Liver (tissue), 9 donors: ENCODE results near the gene STX16. TPM values are rescaled to one million over a fixed set of nuclear protein-coding genes. Genes with fewer than 3 reads are reported as not detected.

Experiments used
- DNase-seq: peaks from one replicate; pipeline ENCODE4 v3.0.0-alpha.2; 2017; ENCODE audit warnings: low spot score
- H3K27ac ChIP-seq, 2 donors: one replicate each; pipeline ENCODE4 v1.7.0; 2013; ENCODE audit warnings: inconsistent platforms in 2 of 2, low read length in 2 of 2, control low read depth in 1 of 2, low read depth in 1 of 2, mild to moderate bottlenecking in 1 of 2
- H3K27me3 ChIP-seq, 4 donors: one replicate each; pipeline versions ENCODE4 v1.6.1 to v1.7.0; 2013; ENCODE audit warnings: low read length in 3 of 4, inconsistent platforms in 1 of 4, mild to moderate bottlenecking in 1 of 4, moderate library complexity in 1 of 4; ENCODE audit not compliant: control insufficient read depth in 4 of 4, insufficient read depth in 4 of 4
- H3K36me3 ChIP-seq, 4 donors: one replicate each; pipeline versions ENCODE4 v1.6.1 to v1.7.0; 2013; ENCODE audit warnings: low read length in 3 of 4, mild to moderate bottlenecking in 3 of 4, low read depth in 1 of 4, moderate library complexity in 1 of 4; ENCODE audit not compliant: control insufficient read depth in 4 of 4, insufficient read depth in 3 of 4
- H3K4me1 ChIP-seq, 4 donors: one replicate each; pipeline versions ENCODE4 v1.6.1 to v1.7.0; 2013; ENCODE audit warnings: low read length in 3 of 4, mild to moderate bottlenecking in 3 of 4, moderate library complexity in 1 of 4; ENCODE audit not compliant: control insufficient read depth in 4 of 4, insufficient read depth in 4 of 4
- H3K4me3 ChIP-seq, 3 donors: one replicate each; pipeline versions ENCODE4 v1.6.1 to v1.7.0; 2013; ENCODE audit warnings: low read length in 3 of 3, control low read depth in 1 of 3, low read depth in 1 of 3, mild to moderate bottlenecking in 1 of 3
- H3K9ac ChIP-seq, 2 donors: one replicate each; pipeline ENCODE4 v1.7.0; 2013; ENCODE audit warnings: low read length in 2 of 2, mild to moderate bottlenecking in 2 of 2, moderate library complexity in 2 of 2, control low read depth in 1 of 2, low read depth in 1 of 2
- H3K9me3 ChIP-seq, 4 donors: one replicate each; pipeline versions ENCODE4 v1.6.1 to v1.7.0; 2013; ENCODE audit warnings: low read length in 3 of 4; ENCODE audit not compliant: control insufficient read depth in 4 of 4
- EGR1 ChIP-seq, 2 donors: IDR thresholded peaks; 2 replicates each; pipeline ENCODE4 v1.6.1; 2016 to 2018; ENCODE audit warnings: antibody characterized with exemption in 2 of 2, low read depth in 2 of 2
- HNF4A ChIP-seq, 2 donors: conservative IDR thresholded peaks; 2 replicates each; pipeline ENCODE4 v1.6.1; 2016; ENCODE audit warnings: antibody characterized with exemption in 2 of 2, mild to moderate bottlenecking in 2 of 2
- JUND ChIP-seq, 2 donors: IDR thresholded peaks; 2 replicates each; pipeline ENCODE4 v1.6.1; 2016; ENCODE audit warnings: antibody characterized with exemption in 2 of 2
- NR2F2 ChIP-seq: IDR thresholded peaks from 2 replicates; pipeline ENCODE4 v1.6.1; 2016; ENCODE audit warnings: antibody characterized with exemption
- RXRA ChIP-seq, 2 donors: IDR thresholded peaks; 2 replicates each; pipeline ENCODE4 v1.6.1; 2017 to 2018; ENCODE audit warnings: antibody characterized with exemption in 2 of 2, mild to moderate bottlenecking in 1 of 2
- TAF1 ChIP-seq: conservative IDR thresholded peaks from 2 replicates; pipeline ENCODE4 v1.6.1; 2016; ENCODE audit warnings: antibody characterized with exemption, mild to moderate bottlenecking
- YY1 ChIP-seq: IDR thresholded peaks from 2 replicates; pipeline ENCODE4 v1.6.1; 2016; ENCODE audit warnings: antibody characterized with exemption, mild to moderate bottlenecking
- WGBS: extraction: QIAGEN DNeasy Blood & Tissue Kit; methylation state at CpG from one replicate; pipeline ENCODE4 v1.1.7; 2013; 5-methylcytosine and 5-hydroxymethylcytosine counted together
- polyA plus RNA-seq, 2 donors: library from polyadenylated mRNA; stranded (reverse) in 1 of 2; unstranded in 1 of 2; fragments of 200-250 nt in 1 of 2; fragments of >200 nt in 1 of 2; fragmentation: Nextera tagmentation in 1 of 2; extraction: Ambion mirVana in 1 of 2; gene quantifications; one replicate each; pipeline versions ENCODE4 v1.2.1 to v1.2.3, GENCODE V29; 2013 to 2015
- total RNA-seq, 2 donors: library from RNA; depleted of rRNA; stranded (reverse); fragments of >200 nt; gene quantifications; one replicate each; pipeline ENCODE4 v1.2.3, GENCODE V29; 2014
- TF ChIP-seq, protein P1 (sequence below): IDR thresholded peaks from 2 replicates; pipeline ENCODE4 v1.6.1; 2016; ENCODE audit warnings: antibody characterized with exemption
- TF ChIP-seq, protein P2 (sequence below): IDR thresholded peaks from 2 replicates; pipeline ENCODE4 v1.6.1; 2016; ENCODE audit warnings: antibody characterized with exemption, mild to moderate bottlenecking
- TF ChIP-seq, protein P3 (sequence below): IDR thresholded peaks from 2 replicates; pipeline ENCODE4 v1.6.1; 2016; ENCODE audit warnings: antibody characterized with exemption
- TF ChIP-seq, protein P4 (sequence below): fragments of 150-350 bp; IDR thresholded peaks from 2 replicates; pipeline ENCODE4 v1.5.1; 2017; ENCODE audit warnings: improper control_type of control experiment, low read depth, low read length; ENCODE audit not compliant: missing input control
- donor health status: healthy.
- donor health status: healthy.
- donor health status: healthy.
- donor health status: healthy.
- donor health status: healthy.

STX16 gene
- total and polyA plus RNA-seq, 4 donors = 8.5 to 32.5 (median 16.6) TPM

DNA sequence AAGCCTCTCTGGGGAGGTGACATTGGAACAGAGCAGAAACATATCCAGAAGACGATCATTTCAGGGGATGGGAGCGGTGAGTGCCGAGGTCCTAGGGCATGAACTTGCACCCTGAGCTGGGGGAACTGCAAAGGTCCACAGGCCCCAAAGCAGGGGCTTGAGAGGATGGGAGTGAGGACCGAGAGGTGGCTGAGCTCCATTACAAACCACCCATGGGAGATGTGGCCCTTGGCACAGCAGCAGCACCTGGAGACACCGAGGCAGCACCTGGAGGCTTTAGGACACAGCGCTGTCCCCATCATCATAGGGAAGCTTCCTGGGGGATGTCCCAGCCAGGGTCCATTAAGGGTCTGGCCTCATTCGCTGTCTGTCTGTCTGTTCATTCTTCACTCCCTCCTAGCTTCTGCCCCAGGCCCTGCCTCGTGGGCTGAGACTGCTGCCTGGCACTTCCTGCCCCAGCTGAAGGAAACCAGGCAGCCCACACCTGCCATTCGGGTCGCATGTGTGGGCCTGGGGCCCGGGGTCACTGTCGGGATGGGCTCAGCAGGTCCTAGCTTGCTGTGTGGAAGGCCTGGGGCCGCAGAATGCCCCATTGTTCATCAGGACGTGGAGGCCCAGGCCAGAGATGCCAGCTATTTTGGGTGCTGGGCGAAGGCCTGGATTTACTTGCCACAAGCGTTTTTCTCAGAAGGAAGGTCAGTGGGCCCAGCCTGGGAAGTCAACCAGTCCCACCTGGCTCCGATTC, 42.8 kb upstream of the STX16 start:
- Histone ChIP-seq H3K36me3 (no peaks in the 10 kb centered on the region), H3K4me1 (peaks cover 0 to 2% (median 0%) of the 10 kb centered on the region in 4 donors), H3K27ac (no peak overlapping the region), H3K27me3 (no peaks in the 10 kb centered on the region), H3K9me3 (peaks cover 0 to under 1% (median 0%) of the 10 kb centered on the region in 4 donors), H3K4me3 (no peak overlapping the region), H3K9ac (no peak overlapping the region)
- TF ChIP-seq TAF1 = no peak
- TF ChIP-seq NR2F2 = no peak
- TF ChIP-seq, protein P1, sequence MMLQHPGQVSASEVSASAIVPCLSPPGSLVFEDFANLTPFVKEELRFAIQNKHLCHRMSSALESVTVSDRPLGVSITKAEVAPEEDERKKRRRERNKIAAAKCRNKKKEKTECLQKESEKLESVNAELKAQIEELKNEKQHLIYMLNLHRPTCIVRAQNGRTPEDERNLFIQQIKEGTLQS = no peak
- TF ChIP-seq EGR1 (IDR thresholded peaks at IDR 0.05; ENCODE audit: low read depth in 2 of 2) = no peak
- no peak for TF ChIP-seq JUND (IDR thresholded peaks at IDR 0.05)
- no peak for TF ChIP-seq RXRA (IDR thresholded peaks at IDR 0.05)
- 84% methylated on average over 17 of the region's 17 CpGs for WGBS
- no peak for DNase-seq

DNA sequence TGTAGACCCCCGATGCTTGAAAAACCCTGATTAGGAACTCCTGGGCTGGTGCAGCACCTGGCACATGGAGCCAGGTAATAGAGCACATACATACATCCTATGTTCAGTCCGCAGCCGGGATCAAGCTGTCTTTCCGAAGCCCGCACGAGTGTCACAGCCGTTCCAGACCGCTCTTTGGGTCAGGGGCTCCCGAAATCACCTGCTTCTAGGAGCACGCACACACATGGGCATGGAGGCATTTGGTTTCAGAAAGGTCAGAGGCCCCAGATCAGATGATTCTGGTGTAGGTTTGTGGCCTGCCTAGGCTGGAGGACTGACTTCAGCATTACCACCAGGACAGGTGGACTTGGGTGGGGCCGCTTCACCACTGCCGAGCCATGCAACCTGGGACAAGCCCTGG, 42.1 kb upstream of the STX16 start:
- TF ChIP-seq, protein P2, sequence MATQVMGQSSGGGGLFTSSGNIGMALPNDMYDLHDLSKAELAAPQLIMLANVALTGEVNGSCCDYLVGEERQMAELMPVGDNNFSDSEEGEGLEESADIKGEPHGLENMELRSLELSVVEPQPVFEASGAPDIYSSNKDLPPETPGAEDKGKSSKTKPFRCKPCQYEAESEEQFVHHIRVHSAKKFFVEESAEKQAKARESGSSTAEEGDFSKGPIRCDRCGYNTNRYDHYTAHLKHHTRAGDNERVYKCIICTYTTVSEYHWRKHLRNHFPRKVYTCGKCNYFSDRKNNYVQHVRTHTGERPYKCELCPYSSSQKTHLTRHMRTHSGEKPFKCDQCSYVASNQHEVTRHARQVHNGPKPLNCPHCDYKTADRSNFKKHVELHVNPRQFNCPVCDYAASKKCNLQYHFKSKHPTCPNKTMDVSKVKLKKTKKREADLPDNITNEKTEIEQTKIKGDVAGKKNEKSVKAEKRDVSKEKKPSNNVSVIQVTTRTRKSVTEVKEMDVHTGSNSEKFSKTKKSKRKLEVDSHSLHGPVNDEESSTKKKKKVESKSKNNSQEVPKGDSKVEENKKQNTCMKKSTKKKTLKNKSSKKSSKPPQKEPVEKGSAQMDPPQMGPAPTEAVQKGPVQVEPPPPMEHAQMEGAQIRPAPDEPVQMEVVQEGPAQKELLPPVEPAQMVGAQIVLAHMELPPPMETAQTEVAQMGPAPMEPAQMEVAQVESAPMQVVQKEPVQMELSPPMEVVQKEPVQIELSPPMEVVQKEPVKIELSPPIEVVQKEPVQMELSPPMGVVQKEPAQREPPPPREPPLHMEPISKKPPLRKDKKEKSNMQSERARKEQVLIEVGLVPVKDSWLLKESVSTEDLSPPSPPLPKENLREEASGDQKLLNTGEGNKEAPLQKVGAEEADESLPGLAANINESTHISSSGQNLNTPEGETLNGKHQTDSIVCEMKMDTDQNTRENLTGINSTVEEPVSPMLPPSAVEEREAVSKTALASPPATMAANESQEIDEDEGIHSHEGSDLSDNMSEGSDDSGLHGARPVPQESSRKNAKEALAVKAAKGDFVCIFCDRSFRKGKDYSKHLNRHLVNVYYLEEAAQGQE = no peak
- TF ChIP-seq, protein P3, sequence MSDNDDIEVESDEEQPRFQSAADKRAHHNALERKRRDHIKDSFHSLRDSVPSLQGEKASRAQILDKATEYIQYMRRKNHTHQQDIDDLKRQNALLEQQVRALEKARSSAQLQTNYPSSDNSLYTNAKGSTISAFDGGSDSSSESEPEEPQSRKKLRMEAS = no peak
- TF ChIP-seq YY1 (no peak), HNF4A (conservative IDR thresholded peaks at IDR 0.05) (no peak)
- TF ChIP-seq, protein P4, sequence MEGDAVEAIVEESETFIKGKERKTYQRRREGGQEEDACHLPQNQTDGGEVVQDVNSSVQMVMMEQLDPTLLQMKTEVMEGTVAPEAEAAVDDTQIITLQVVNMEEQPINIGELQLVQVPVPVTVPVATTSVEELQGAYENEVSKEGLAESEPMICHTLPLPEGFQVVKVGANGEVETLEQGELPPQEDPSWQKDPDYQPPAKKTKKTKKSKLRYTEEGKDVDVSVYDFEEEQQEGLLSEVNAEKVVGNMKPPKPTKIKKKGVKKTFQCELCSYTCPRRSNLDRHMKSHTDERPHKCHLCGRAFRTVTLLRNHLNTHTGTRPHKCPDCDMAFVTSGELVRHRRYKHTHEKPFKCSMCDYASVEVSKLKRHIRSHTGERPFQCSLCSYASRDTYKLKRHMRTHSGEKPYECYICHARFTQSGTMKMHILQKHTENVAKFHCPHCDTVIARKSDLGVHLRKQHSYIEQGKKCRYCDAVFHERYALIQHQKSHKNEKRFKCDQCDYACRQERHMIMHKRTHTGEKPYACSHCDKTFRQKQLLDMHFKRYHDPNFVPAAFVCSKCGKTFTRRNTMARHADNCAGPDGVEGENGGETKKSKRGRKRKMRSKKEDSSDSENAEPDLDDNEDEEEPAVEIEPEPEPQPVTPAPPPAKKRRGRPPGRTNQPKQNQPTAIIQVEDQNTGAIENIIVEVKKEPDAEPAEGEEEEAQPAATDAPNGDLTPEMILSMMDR = no peak

More for the DNA sequence above, 42.1 kb upstream of the STX16 start:
- H3K9me3 ChIP-seq = no peaks in the 10 kb centered on the region
- DNase-seq = no peak
- WGBS = 95% methylated on average over 12 of the region's 12 CpGs
- no peak overlapping the region for H3K9ac ChIP-seq
- no peak overlapping the region for H3K27ac ChIP-seq
- no peaks in the 10 kb centered on the region for H3K36me3 ChIP-seq
- H3K4me3 ChIP-seq = no peak overlapping the region
- H3K4me1 ChIP-seq = peaks cover 0 to 2% (median 0%) of the 10 kb centered on the region in 4 donors
- no peaks in the 10 kb centered on the region for H3K27me3 ChIP-seq
